HG02623 (cell line): ENCODE data around the gene PLXNC1.

Experiments
- ATAC-seq: cut with Tn5 transposase; IDR thresholded peaks from one replicate; pipeline ENCODE4 v1.9.1; 2021; ENCODE audit warnings: moderate library complexity; ENCODE audit not compliant: unreplicated experiment

Gene PLXNC1

DNA sequence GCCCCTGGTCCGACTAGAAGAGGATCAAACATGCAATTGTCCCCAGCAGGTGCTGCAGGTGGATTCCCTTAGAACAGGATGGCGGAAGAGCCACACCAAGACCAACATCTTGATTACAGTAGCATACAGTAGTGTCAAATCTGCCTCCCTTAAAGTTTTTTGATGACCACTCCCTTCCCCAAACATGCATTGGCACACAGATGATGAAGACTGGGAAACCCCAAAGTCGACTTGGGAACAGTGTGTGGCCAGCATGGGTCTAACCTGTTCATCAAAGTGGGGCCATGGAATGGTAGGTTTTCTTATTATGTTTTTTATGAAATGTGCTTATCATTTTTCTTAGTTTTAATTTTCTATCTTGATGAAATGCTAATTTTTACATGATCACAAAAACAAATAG, 8.8 kb downstream of the PLXNC1 start:
- ATAC-seq: no peak

GRCh38 chr12:94157981-94158411, 9.6 kb downstream of the PLXNC1 start:
- peak; percentile 85 for ATAC-seq

- no peak for ATAC-seq
These were observed 10.3 kb downstream of the PLXNC1 start for GRCh38 chr12:94158666-94159065.

- no peak for ATAC-seq
These were observed 13.7 kb downstream of the PLXNC1 start for GRCh38 chr12:94162108-94162507.

DNA sequence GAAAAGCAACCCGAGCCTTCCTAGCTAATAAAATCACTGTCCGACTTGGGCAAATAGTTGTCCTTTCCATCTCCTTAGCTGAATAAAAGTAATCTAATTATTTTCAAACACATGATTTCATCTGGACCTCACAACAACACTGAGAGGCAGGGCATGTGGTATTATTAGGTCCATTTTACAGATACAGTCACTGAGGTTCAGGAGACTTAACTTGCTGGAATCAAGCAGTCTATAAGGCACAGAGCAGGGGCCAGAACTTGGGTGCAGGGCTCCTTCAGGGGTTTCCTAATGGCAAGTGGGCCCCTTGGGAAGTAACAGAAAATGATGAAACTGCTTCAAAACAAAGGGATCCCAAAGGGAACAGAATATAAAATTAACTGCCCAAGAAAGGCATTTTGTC, 15.5 kb downstream of the PLXNC1 start:
- no peak for ATAC-seq

DNA sequence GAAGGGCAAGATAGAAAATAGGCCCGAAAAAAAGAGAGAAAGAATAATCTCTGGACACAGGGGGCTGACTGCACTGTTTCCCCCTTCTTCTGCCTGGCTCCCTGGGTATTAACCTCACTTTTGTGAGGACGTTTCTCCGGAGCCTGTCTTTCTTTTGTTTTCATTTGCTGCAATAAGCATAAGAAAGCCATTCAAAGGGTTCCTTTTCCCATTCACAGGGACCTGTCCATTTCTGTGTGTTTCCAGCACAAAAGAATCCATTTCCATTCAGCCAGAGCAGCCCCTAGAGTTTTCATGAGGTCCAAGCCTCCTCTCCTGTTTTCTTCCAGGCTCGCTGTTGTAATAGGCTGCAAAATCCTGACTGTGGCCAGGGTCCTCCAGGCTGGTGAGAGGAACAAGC, 16.8 kb downstream of the PLXNC1 start:
- ATAC-seq: no peak

GRCh38 chr12:94165670-94166364, 17.4 kb downstream of the PLXNC1 start:
- no peak for ATAC-seq

GRCh38 chr12:94167071-94167755, 18.8 kb downstream of the PLXNC1 start:
- no peak for ATAC-seq

DNA sequence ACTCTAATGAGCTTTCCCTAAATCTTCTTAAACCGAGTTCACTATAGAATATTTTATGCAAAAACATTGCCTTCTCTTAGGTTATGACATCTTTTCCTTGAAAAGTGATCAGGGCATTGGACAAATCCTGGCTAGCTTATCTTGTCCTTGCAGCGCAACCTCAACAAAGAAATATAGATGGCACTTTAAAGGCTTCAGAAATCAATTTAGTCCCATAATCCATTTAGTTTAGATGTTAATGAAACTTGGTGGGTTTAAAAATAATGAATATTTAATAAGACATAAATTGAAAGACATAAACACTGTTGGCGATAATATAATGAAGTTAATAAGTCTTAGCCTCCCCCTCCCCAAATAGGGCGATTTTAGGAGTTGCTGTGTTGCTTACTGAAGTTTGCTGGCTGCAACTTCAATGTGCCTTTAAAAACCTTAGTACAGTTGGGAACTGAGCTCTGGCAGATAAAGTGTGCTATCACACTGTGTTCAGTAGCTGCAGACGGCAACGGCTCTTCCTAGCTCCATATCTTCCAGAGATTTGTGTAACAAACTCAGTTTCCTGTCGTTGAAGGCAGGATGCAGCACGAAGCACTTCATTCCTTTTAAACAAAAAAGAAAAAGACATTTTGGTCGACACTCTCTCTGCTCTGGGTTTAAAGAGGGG, 19.5 kb downstream of the PLXNC1 start:
- ATAC-seq: no peak

- no peak for ATAC-seq
These were observed 21.1 kb downstream of the PLXNC1 start for GRCh38 chr12:94169495-94169894.

DNA sequence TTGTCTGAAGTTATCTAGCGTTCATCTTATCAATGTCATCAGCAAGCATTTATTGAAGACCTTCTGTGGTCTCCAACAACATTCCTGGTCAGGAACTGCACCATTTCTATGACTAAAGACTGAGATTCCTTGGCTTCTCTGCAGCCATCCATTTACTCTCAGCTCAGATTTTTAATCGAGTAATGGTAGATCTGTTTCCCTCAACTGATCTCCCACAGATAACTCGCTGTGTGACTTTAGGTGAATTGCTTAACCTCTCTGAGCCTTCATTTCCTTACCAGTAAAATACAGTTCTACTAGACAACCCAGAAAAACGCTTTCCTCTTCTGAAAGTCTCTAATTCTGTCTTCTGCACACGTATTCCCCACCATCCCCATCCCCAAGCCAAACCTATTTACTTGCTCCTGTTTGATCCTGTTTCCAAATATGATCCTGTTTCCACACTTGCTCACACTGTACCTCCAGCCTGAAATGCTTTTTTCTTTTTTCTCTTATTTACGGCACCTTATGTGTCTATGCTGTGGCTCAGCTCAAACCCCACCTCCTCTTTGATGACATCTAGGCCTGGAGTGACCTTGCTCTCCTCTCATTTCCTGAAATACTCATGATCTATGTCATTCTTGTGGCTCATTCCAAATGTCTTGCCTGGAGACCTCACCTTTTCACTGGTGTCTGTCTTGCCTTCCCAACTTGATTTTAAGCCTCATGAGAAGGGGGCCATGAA, 21.8 kb downstream of the PLXNC1 start:
- ATAC-seq: no peak

DNA sequence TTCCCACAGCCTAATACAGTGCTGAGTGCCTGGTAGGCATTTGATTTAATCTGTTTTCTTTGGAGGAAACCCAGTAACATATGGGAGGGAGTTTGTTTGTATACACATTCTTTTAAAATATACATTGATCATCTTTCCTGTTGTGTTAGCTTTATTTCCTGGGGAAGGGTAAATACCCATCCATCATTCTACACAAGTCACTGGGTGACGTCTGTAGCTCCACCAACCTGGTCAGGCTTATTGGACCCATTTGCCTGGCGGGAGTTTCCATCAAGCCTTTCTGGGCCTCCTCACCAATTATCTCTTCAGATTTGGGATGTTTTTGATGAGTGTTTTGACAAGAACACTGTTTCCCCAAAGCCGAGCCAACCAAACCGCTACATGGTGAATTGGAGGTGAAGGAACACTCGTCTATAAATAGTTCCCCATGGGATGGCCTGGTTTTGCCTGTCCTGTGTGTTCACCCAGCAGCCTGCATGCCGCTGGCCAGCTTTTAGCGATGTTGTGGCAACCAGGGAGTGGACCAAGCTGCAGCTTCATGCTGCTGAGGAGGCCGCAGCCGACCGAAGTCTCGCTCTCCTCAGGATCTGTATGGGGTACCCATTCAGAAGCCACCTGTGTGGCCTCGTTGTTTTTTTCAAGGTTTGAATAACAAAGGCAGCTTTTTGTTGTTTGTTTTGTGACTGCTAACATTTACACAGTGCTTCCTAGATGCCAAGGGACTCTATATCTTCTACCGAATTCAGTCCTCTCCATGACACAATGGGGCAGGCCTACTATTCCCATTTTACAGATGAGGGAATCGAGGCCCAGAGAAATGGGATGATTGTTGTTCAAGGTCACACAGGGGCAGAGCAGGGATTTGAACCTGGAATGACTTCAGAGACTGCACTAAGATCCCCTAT, 22.6 kb downstream of the PLXNC1 start:
- no peak for ATAC-seq

DNA sequence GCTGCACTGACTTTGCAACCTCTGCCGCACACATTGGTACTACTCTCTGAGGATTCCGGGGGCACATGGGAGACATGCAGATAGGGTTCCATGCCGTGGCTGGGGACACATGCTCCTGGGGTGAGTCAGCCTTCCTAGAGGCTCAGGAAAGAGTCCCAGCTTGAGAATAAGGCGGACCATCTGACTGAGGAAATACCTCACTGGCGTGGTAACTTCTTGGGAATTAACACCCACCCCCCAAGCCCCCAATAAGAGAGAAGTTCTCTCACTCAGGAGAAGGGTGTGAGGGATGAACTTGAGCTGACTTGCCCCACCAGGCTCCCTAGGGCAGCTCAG, 23.2 kb downstream of the PLXNC1 start:
- ATAC-seq: no peak

DNA sequence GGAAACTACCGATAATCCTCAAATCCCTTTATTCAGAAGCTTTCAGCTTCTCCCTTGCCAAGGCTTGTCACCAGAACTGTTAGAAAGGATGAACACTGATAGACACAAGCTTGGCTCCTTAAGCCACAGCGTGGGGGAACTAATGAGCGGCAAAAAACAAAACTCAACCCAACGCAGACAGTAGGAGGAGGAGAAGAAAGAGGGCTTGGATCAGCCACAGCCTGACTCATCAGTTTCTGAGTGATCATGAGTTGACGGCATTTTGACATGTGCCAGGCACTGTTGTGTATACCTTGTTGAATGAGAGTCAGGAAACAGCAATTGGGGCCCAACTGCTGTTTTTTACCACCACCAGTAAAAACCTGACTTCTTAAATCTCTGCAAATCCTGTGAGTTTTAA, 23.7 kb downstream of the PLXNC1 start:
- ATAC-seq: no peak

GRCh38 chr12:94172973-94173372, 24.6 kb downstream of the PLXNC1 start:
- no peak for ATAC-seq

DNA sequence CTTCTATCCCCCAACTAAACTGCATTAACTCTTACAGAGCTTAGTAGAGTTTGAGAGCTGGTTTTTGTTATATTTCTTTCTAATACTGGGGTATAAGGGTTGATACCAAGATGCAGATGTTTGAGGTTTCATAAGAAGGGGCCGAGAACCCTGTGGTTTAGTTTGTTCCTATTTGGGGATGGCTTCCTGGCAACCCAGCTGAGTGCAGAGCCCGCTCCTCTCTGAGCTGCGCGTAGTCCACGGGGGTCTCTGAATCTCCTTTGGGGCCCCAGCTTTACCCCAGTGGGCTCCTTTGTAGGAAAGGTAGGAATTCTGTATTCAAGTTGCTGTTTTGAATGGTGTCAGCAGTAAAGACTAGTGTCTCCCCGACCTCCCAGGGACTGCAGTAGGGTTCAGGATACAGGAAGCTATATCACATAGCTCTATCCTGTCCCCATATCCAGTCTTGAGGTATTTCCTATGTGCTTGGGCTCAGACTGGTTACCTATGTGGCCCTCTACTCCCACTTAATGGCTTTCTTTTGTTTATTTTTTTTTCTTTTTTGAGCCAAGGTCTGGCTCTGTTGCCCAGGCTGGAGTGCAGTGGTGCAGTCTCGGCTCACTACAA, 25.4 kb downstream of the PLXNC1 start:
- peak; percentile 57 for ATAC-seq

DNA sequence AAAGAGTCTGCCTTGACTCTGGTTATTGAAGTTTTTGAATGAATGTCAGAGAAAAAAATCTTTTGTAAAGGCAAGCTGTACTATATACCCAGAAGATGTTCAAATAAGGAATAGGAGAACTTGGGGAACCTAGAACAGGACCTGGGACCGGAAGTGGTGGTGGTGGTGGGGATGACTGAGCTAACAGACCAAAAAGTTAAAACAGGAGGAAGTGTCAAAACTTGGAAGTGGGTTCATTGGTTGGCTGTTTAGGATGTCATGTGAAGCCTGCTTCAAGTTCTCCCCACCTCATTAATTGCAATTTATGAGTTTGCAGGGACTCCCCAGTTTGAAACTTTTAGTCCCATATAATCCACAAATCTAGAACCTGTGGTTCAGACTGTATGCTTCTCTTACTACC, 26.2 kb downstream of the PLXNC1 start:
- ATAC-seq: no peak

GRCh38 chr12:94175763-94176668, 27.6 kb downstream of the PLXNC1 start:
- ATAC-seq: peak; percentile 33

DNA sequence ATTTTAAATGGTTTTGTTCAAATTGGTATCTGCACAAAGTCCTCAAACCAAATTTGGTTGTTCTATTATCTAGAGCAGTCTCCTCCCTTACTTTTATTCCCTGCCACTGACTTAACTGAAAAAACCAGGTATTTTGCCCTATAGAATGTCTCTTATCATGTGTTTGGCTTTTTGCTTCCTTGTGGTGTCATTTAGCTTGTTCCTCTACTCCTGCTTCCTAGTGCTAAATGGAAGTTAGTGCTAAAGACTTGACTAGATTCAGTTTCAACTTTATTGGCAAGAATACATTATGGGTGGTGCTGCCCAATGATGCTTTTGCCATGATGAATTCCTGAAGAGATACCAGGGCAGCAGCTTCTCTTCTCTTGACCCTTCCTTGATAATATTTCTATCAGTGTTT, 29.7 kb downstream of the PLXNC1 start:
- no peak for ATAC-seq
